ENCODE measurements around the gene ARHGAP27. TPM values are rescaled to one million over a fixed set of nuclear protein-coding genes. Genes with fewer than 3 reads are reported as not detected.

Gene ARHGAP27
- polyA plus RNA-seq, 3 donors = 47.2 to 315 (median 55.0) TPM

DNA sequence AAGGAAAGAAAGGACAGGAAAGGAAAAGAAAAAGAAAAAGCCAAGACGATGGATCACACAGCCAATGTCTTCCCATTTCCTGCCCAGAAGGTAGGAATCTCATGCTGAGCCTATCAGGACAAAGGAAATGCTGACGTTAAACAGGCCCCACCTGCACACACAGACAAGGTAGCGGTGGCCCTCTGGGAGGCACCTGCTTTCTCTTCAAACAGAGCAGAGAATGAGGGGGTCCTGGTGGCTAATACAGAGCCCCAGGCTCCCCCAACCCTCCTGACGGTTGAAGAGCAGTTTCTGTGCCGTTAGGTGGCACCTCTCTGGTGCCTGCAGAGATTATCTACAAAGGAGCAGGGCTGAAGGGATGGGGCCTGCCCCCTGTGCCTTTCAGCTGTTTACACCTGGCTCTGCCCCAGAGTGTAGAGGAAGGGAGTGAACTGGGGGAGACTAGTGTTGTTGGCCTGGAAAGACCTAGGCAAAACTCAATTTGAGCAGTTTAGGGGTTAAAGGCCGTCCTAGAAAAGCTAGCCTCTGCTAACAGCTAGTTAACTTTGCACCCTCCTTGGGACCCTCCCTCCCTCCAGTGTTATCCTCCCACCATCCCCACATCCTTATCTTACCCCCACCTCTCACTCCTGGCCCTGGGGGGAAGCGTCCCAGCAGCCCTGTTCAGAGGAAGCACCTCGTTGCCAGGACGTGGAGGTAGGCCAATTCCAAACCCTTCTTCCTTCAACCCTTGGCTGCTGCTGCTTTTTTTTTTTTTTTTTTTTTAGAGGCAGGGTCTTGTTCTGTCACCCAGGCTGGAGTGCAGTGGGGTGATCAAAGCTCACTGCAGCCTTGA is 56.3 kb downstream of the ARHGAP27 start:
- no peak for DNase-seq
- H3K36me3 ChIP-seq (replicated peaks in 1 of 2; ENCODE audit: control insufficient read depth in 1 of 2, insufficient read depth in 2 of 2, low read length in 2 of 2) = no peaks in the 10 kb centered on the region
- Mint-ChIP-seq H3K4me3 (peak overlapping the region in 1 of 2 donors; percentile 4), H3K4me1 (peaks cover 34% of the 10 kb centered on the region), H3K9me3 (peaks cover 0 to 2% (median 0%) of the 10 kb centered on the region in 7 donors), H3K27ac (no peak overlapping the region), H3K27me3 (ENCODE audit: low read depth in 3 of 3) (peaks cover 12 to 18% (median 14%) of the 10 kb centered on the region in 3 donors), H3K36me3 (peaks cover 0 to 4% of the 10 kb centered on the region in 2 donors)
- H2AFZ ChIP-seq (ENCODE audit: insufficient read depth, low read depth, low read length, poor library complexity, severe bottlenecking) = no peak overlapping the region
- TF ChIP-seq, protein P1, sequence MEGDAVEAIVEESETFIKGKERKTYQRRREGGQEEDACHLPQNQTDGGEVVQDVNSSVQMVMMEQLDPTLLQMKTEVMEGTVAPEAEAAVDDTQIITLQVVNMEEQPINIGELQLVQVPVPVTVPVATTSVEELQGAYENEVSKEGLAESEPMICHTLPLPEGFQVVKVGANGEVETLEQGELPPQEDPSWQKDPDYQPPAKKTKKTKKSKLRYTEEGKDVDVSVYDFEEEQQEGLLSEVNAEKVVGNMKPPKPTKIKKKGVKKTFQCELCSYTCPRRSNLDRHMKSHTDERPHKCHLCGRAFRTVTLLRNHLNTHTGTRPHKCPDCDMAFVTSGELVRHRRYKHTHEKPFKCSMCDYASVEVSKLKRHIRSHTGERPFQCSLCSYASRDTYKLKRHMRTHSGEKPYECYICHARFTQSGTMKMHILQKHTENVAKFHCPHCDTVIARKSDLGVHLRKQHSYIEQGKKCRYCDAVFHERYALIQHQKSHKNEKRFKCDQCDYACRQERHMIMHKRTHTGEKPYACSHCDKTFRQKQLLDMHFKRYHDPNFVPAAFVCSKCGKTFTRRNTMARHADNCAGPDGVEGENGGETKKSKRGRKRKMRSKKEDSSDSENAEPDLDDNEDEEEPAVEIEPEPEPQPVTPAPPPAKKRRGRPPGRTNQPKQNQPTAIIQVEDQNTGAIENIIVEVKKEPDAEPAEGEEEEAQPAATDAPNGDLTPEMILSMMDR (IDR thresholded peaks at IDR 0.05) = no peak
- no peak overlapping the region for H3K27ac ChIP-seq (ENCODE audit: low read depth in 1 of 2, low read length in 2 of 2)
- H3K4me3 ChIP-seq (replicated peaks in 1 of 3; ENCODE audit: low read depth in 2 of 3, low read length in 3 of 3) = no peak overlapping the region
- peaks cover 26 to 37% of the 10 kb centered on the region in 2 donors for H3K4me1 ChIP-seq (ENCODE audit: control insufficient read depth in 1 of 2, insufficient read depth in 2 of 2, low read length in 2 of 2)
- H3K9me3 ChIP-seq (replicated peaks in 1 of 2; ENCODE audit: control insufficient read depth in 1 of 2, insufficient read depth in 1 of 2, low read length in 2 of 2) = no peaks in the 10 kb centered on the region
- H3K9ac ChIP-seq (ENCODE audit: insufficient read depth, low read length, poor library complexity, severe bottlenecking) = no peak overlapping the region
- no peak overlapping the region for H3K4me2 ChIP-seq (replicated peaks; ENCODE audit: extremely low read depth, low read length, poor library complexity, severe bottlenecking)
- intact Hi-C loops (cut with micrococcal nuclease) = loop anchor here in 1 of 2 donors (5.0 kb wide), 1 partner anchor 44 kb away; no protein-coding TSS in a partner anchor
- no peaks in the 10 kb centered on the region for H4K20me1 ChIP-seq (ENCODE audit: insufficient read depth, low read length)
- H3K79me2 ChIP-seq (ENCODE audit: insufficient read depth, low read length) = no peaks in the 10 kb centered on the region
- H3K27me3 ChIP-seq (ENCODE audit: control insufficient read depth in 2 of 2, insufficient read depth in 2 of 2, low read length in 2 of 2) = peaks cover 0 to 9% of the 10 kb centered on the region in 2 donors
- 91% methylated on average over 4 of the region's 9 CpGs for WGBS (ENCODE audit: insufficient coverage)

DNA sequence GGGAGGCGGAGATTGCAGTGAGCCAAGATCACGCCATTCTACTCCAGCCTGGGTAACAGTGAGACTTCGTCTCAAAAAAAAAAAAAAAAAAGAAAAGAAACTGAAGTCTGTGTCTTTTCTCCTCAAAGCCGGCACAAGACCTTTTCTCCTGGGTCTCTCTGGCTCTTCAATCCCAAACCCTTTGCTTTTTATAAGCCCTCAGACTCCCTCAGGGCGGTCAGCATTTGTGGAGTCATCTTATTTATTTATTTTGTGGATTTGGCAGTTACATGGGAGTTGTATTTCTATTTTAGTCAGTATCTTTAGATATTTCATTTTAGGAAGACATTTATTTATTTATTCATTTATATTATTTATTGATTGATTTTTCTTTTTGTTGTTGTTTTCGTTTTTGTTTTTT is 58.2 kb downstream of the ARHGAP27 start:
- no peak overlapping the region for H3K27ac ChIP-seq (ENCODE audit: low read depth in 1 of 2, low read length in 2 of 2)
- no peak overlapping the region for H3K27ac Mint-ChIP-seq
- peaks cover 14 to 20% (median 16%) of the 10 kb centered on the region in 3 donors for H3K27me3 Mint-ChIP-seq (ENCODE audit: low read depth in 3 of 3)
- peaks cover 0 to 4% of the 10 kb centered on the region in 2 donors for H3K36me3 Mint-ChIP-seq
- no CpG with 5 or more reads among the region's 6 CpGs for WGBS (ENCODE audit: insufficient coverage)
- intact Hi-C loops (cut with micrococcal nuclease) = loop anchor here in 1 of 2 donors (5.0 kb wide), 2 partner anchors 42 to 57 kb away; partner anchors contain the start of gene MAP3K14
- H3K4me2 ChIP-seq (replicated peaks; ENCODE audit: extremely low read depth, low read length, poor library complexity, severe bottlenecking) = no peak overlapping the region
- H2AFZ ChIP-seq (ENCODE audit: insufficient read depth, low read depth, low read length, poor library complexity, severe bottlenecking) = no peak overlapping the region
- H3K4me3 ChIP-seq (replicated peaks in 1 of 3; ENCODE audit: low read depth in 2 of 3, low read length in 3 of 3) = no peak overlapping the region
- no peak for DNase-seq
- H3K9me3 Mint-ChIP-seq = peaks cover 0 to 3% (median 0%) of the 10 kb centered on the region in 7 donors
- H3K79me2 ChIP-seq (ENCODE audit: insufficient read depth, low read length) = no peaks in the 10 kb centered on the region
- H4K20me1 ChIP-seq (ENCODE audit: insufficient read depth, low read length) = no peaks in the 10 kb centered on the region
- H3K9ac ChIP-seq (ENCODE audit: insufficient read depth, low read length, poor library complexity, severe bottlenecking) = no peak overlapping the region
- no peaks in the 10 kb centered on the region for H3K36me3 ChIP-seq (replicated peaks in 1 of 2; ENCODE audit: control insufficient read depth in 1 of 2, insufficient read depth in 2 of 2, low read length in 2 of 2)
- peaks cover 32% of the 10 kb centered on the region for H3K4me1 Mint-ChIP-seq
- H3K9me3 ChIP-seq (replicated peaks in 1 of 2; ENCODE audit: control insufficient read depth in 1 of 2, insufficient read depth in 1 of 2, low read length in 2 of 2) = no peaks in the 10 kb centered on the region
- TF ChIP-seq, protein P1 (IDR thresholded peaks at IDR 0.05) = no peak
- peaks cover 28 to 39% of the 10 kb centered on the region in 2 donors for H3K4me1 ChIP-seq (ENCODE audit: control insufficient read depth in 1 of 2, insufficient read depth in 2 of 2, low read length in 2 of 2)
- H3K4me3 Mint-ChIP-seq = no peak overlapping the region
- H3K27me3 ChIP-seq (ENCODE audit: control insufficient read depth in 2 of 2, insufficient read depth in 2 of 2, low read length in 2 of 2) = peaks cover 0 to 9% of the 10 kb centered on the region in 2 donors
